AG04449 (cell line): ENCODE data around the gene ETV3L.

ENCODE experiments used
- CTCF ChIA-PET: fragments of 350-600 bp; formaldehyde crosslinking; extraction: SDS; loops from one replicate; lab custom pipeline; 2021; ENCODE audit warnings: antibody characterized with exemption; lab: Yijun Ruan, JAX
- POLR2A ChIA-PET: fragments of 400-600, 350-600 bp; formaldehyde crosslinking; extraction: SDS; loops from one replicate; lab custom pipeline; 2020; ENCODE audit warnings: antibody characterized with exemption, inconsistent platforms; lab: Yijun Ruan, JAX
- DNase-seq: peaks from one replicate; pipeline ENCODE4 v3.0.0-alpha.2; 2010; ENCODE audit warnings: low read depth, low spot score
- H3K4me3 ChIP-seq: 2 replicates; pipeline ENCODE4 v1.5.1; 2011; ENCODE audit warnings: low read depth, mild to moderate bottlenecking, control low read depth, low read length
- CTCF ChIP-seq: IDR thresholded peaks from one replicate; pipeline ENCODE4 v1.5.1; 2011; ENCODE audit warnings: mild to moderate bottlenecking, moderate library complexity, low read length, control low read depth, inconsistent platforms; ENCODE audit not compliant: insufficient read depth; ENCODE audit errors: missing control alignments

ETV3L gene

GRCh38 chr1:157115851-157116736 is 16.5 kb upstream of the ETV3L start:
- DNase-seq: no peak
- no peak for TF ChIP-seq CTCF
- CTCF ChIA-PET: interaction anchor here (0.6 to 4.9 kb wide), 2 partner anchors 27 to 40 kb away, joined by 3 to 28 read pairs; no protein-coding TSS in a partner anchor
- H3K4me3 ChIP-seq: no peak overlapping the region
- POLR2A ChIA-PET: no interaction called here

- POLR2A ChIA-PET: no interaction called here
- no peak for DNase-seq
- no peak overlapping the region for H3K4me3 ChIP-seq
- TF ChIP-seq CTCF: no peak
- CTCF ChIA-PET: interaction anchor here (1.1 to 4.9 kb wide), 3 partner anchors 25 to 41 kb away, joined by 3 to 28 read pairs (median 8); no protein-coding TSS in a partner anchor
These were observed 15.8 kb upstream of the ETV3L start for GRCh38 chr1:157115429-157115838.

- TF ChIP-seq CTCF: no peak
- ChIA-PET POLR2A (no interaction called here), CTCF (interaction anchor here (1.1 to 4.9 kb wide), 5 partner anchors 12 to 42 kb away, joined by 3 to 28 read pairs (median 4); no protein-coding TSS in a partner anchor)
- no peak overlapping the region for H3K4me3 ChIP-seq
- no peak for DNase-seq
These were observed 14.8 kb upstream of the ETV3L start for GRCh38 chr1:157114183-157115121.

- POLR2A ChIA-PET: no interaction called here
- CTCF ChIA-PET: interaction anchor here (1.3 to 4.9 kb wide), 3 partner anchors 11 to 43 kb away, joined by 4 to 28 read pairs (median 8); no protein-coding TSS in a partner anchor
- no peak for TF ChIP-seq CTCF
- no peak overlapping the region for H3K4me3 ChIP-seq
- no peak for DNase-seq
These were observed 14.0 kb upstream of the ETV3L start for GRCh38 chr1:157113631-157114030.

- no peak overlapping the region for H3K4me3 ChIP-seq
- CTCF ChIA-PET: interaction anchor here (1.3 to 4.9 kb wide), 3 partner anchors 10 to 43 kb away, joined by 3 to 28 read pairs (median 4); no protein-coding TSS in a partner anchor
- TF ChIP-seq CTCF: no peak
- no peak for DNase-seq
- POLR2A ChIA-PET: no interaction called here
These were observed 13.5 kb upstream of the ETV3L start for GRCh38 chr1:157113106-157113505.
